H9 (cell line): Measurements from ENCODE around the gene PROKR2. TPM values are rescaled to one million over a fixed set of nuclear protein-coding genes. Genes with fewer than 3 reads are reported as not detected.

ENCODE experiments used
- DNase-seq: peaks from one replicate; pipeline ENCODE4 v3.0.0-alpha.2; 2017
- H2AFZ ChIP-seq: one replicate; pipeline ENCODE4 v1.6.1; 2013; ENCODE audit warnings: mild to moderate bottlenecking, low read length, control low read depth, moderate library complexity
- H2AK5ac ChIP-seq: 2 replicates; pipeline ENCODE4 v1.6.1; 2013; ENCODE audit warnings: low read length, control low read depth, mixed read lengths; ENCODE audit not compliant: insufficient read length
- H2BK120ac ChIP-seq: one replicate; pipeline ENCODE4 v1.6.1; 2013; ENCODE audit warnings: low read depth, mild to moderate bottlenecking, low read length, control low read depth, inconsistent platforms; ENCODE audit not compliant: poor library complexity, severe bottlenecking
- H2BK12ac ChIP-seq: 2 replicates; pipeline ENCODE4 v1.6.1; 2013; ENCODE audit warnings: low read length, control low read depth, mixed read lengths, low read depth; ENCODE audit not compliant: insufficient read length
- H2BK15ac ChIP-seq: 2 replicates; pipeline ENCODE4 v1.6.1; 2013; ENCODE audit warnings: low read depth, low read length, control low read depth
- H2BK20ac ChIP-seq: one replicate; pipeline ENCODE4 v1.6.1; 2013; ENCODE audit warnings: low read depth, mild to moderate bottlenecking, low read length, control low read depth, inconsistent platforms; ENCODE audit not compliant: poor library complexity, severe bottlenecking
- H2BK5ac ChIP-seq: 2 replicates; pipeline ENCODE4 v1.6.1; 2013; ENCODE audit warnings: low read length, control low read depth, mixed read lengths; ENCODE audit not compliant: insufficient read length
- H3K14ac ChIP-seq: 2 replicates; pipeline ENCODE4 v1.6.1; 2013; ENCODE audit warnings: low read length, control low read depth; ENCODE audit not compliant: insufficient read depth
- H3K18ac ChIP-seq: 2 replicates; pipeline ENCODE4 v1.6.1; 2013; ENCODE audit warnings: low read depth, mild to moderate bottlenecking, mixed read lengths, low read length, control low read depth; ENCODE audit not compliant: insufficient read length
- H3K23ac ChIP-seq: 2 replicates; pipeline ENCODE4 v1.6.1; 2013; ENCODE audit warnings: low read length, control low read depth, mixed read lengths, low read depth; ENCODE audit not compliant: insufficient read length
- H3K23me2 ChIP-seq: 2 replicates; pipeline ENCODE4 v1.6.1; 2013; ENCODE audit warnings: low read depth, mild to moderate bottlenecking, mixed read lengths, low read length, control low read depth; ENCODE audit not compliant: insufficient read length, poor library complexity, severe bottlenecking
- H3K27ac ChIP-seq: 2 replicates; pipeline ENCODE4 v1.5.1; 2013; ENCODE audit warnings: low read length, control low read depth, mixed read lengths, low read depth; ENCODE audit not compliant: insufficient read length
- H3K27me3 ChIP-seq: 2 replicates; pipeline ENCODE4 v1.6.1; 2013; ENCODE audit warnings: low read length, control low read depth, inconsistent platforms; ENCODE audit not compliant: insufficient read depth
- H3K4ac ChIP-seq: 2 replicates; pipeline ENCODE4 v1.6.1; 2013; ENCODE audit warnings: low read depth, mild to moderate bottlenecking, control low read depth, inconsistent platforms, low read length, moderate library complexity
- H3K4me1 ChIP-seq: 2 replicates; pipeline ENCODE4 v1.6.1; 2013; ENCODE audit warnings: low read length, control low read depth, inconsistent platforms; ENCODE audit not compliant: insufficient read depth
- H3K4me2 ChIP-seq: 2 replicates; pipeline ENCODE4 v1.6.1; 2013; ENCODE audit warnings: low read length, control low read depth, mixed read lengths; ENCODE audit not compliant: insufficient read length, insufficient read depth
- H3K56ac ChIP-seq: 2 replicates; pipeline ENCODE4 v1.6.1; 2013; ENCODE audit warnings: low read depth, mild to moderate bottlenecking, mixed read lengths, low read length, control low read depth; ENCODE audit not compliant: insufficient read length
- H3K79me1 ChIP-seq: 2 replicates; pipeline ENCODE4 v1.6.1; 2013; ENCODE audit warnings: low read depth, mild to moderate bottlenecking, moderate library complexity, low read length, control low read depth, inconsistent platforms; ENCODE audit not compliant: insufficient read depth, poor library complexity, severe bottlenecking
- H3K79me2 ChIP-seq: 2 replicates; pipeline ENCODE4 v1.6.1; 2013; ENCODE audit warnings: low read length, control low read depth, inconsistent platforms; ENCODE audit not compliant: insufficient read depth
- H3K9ac ChIP-seq: 2 replicates; pipeline ENCODE4 v1.6.1; 2013; ENCODE audit warnings: low read length, control low read depth, mixed read lengths; ENCODE audit not compliant: insufficient read length; ENCODE audit errors: extremely low read depth
- H3K9me3 ChIP-seq: one replicate; pipeline ENCODE4 v1.6.1; 2013; ENCODE audit warnings: low read depth, low read length, inconsistent platforms; ENCODE audit not compliant: control insufficient read depth
- H3T11ph ChIP-seq: one replicate; pipeline ENCODE4 v1.6.1; 2013; ENCODE audit warnings: mild to moderate bottlenecking, low read length, control low read depth, inconsistent platforms
- H4K20me1 ChIP-seq: one replicate; pipeline ENCODE4 v1.6.1; 2013; ENCODE audit not compliant: control insufficient read depth, insufficient read length, insufficient read depth
- H4K5ac ChIP-seq: 2 replicates; pipeline ENCODE4 v1.6.1; 2013; ENCODE audit warnings: low read depth, mild to moderate bottlenecking, mixed read lengths, low read length, control low read depth; ENCODE audit not compliant: insufficient read length
- H4K8ac ChIP-seq: replicated peaks from 2 replicates; pipeline ENCODE4 v1.6.1; 2013; ENCODE audit warnings: low read length, control low read depth, mixed read lengths, low read depth; ENCODE audit not compliant: insufficient read length
- H4K91ac ChIP-seq: 2 replicates; pipeline ENCODE4 v1.6.1; 2013; ENCODE audit warnings: low read depth, mild to moderate bottlenecking, moderate library complexity, mixed read lengths, low read length, control low read depth; ENCODE audit not compliant: insufficient read length
- H3K27ac Mint-ChIP-seq, 3 experiments: 2 replicates in 2 of 3; 3 replicates in 1 of 3; pipeline ENCODE4 v1.8.0; 2020 to 2021; ENCODE audit warnings: mixed read lengths in 3 of 3, mild to moderate bottlenecking in 1 of 3, moderate library complexity in 1 of 3
- H3K27me3 Mint-ChIP-seq: 2 replicates; pipeline ENCODE4 v1.8.0; 2021; ENCODE audit warnings: low read depth, mild to moderate bottlenecking, moderate library complexity, mixed read lengths
- H3K36me3 Mint-ChIP-seq, 3 experiments: 2 replicates in 2 of 3; 3 replicates in 1 of 3; pipeline ENCODE4 v1.8.0; 2020 to 2021; ENCODE audit warnings: low read depth in 3 of 3, mixed read lengths in 3 of 3; ENCODE audit not compliant: insufficient read depth in 1 of 3
- H3K4me1 Mint-ChIP-seq, 2 experiments: 2 replicates each; pipeline ENCODE4 v1.8.0; 2020; ENCODE audit warnings: mixed read lengths in 2 of 2
- H3K4me3 Mint-ChIP-seq, 2 experiments: 2 replicates in 1 of 2; 3 replicates in 1 of 2; pipeline ENCODE4 v1.8.0; 2020 to 2021; ENCODE audit warnings: mild to moderate bottlenecking in 2 of 2, mixed read lengths in 2 of 2, moderate library complexity in 1 of 2
- H3K9me3 Mint-ChIP-seq, 2 experiments: 2 replicates in 1 of 2; 3 replicates in 1 of 2; pipeline ENCODE4 v1.8.0; 2020; ENCODE audit warnings: mild to moderate bottlenecking in 2 of 2, mixed read lengths in 2 of 2, moderate library complexity in 1 of 2
- CTCF ChIP-seq: fragments of 200-600 bp; sonication (generic); conservative IDR thresholded peaks from 3 replicates; pipeline ENCODE4 v1.8.0; 2021; ENCODE audit warnings: antibody characterized with exemption, mild to moderate bottlenecking
- WGBS: extraction: QIAGEN DNeasy Blood & Tissue Kit; methylation state at CpG from one replicate; pipeline ENCODE4 v1.1.7; 2013; ENCODE audit warnings: missing lambda C conversion rate, low lambda C conversion rate, mixed read lengths; ENCODE audit not compliant: insufficient read length; ENCODE audit errors: extremely low coverage; 5-methylcytosine and 5-hydroxymethylcytosine counted together
- total RNA-seq: library from RNA; stranded (reverse); gene quantifications from 2 replicates; pipeline ENCODE4 v1.2.1, GENCODE V29; 2021

Gene PROKR2
- total RNA-seq, 1 experiment from 2014 or later = 0.46 TPM

DNA sequence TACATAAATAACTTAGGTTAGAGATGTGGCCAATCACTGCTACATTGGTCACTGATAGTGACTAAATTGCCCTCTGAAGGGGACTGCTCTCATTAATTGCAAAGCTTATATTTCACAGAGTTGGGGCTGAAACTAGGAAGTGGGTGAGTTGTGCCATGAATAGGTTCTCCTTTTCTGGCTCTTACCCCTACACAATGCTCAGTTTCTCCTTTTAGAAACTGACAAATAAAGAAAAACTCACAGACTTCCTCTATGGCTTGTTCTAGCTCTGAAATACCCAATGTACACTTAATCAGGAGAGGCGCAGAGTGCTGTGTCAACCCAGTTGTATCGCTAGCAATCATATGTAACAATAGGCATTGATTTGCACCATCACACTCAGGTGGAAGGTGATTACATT, 41.2 kb upstream of the PROKR2 start:
- Histone ChIP-seq H3K23me2 (no peaks in the 10 kb centered on the region), H3T11ph (no peak overlapping the region), H3K4me1 (no peaks in the 10 kb centered on the region), H4K5ac (no peak overlapping the region), H3K4ac (no peak overlapping the region), H3K9ac (no peak overlapping the region), H3K9me3 (no peaks in the 10 kb centered on the region), H2AK5ac (no peak overlapping the region), H3K14ac (no peak overlapping the region), H2BK15ac (no peak overlapping the region), H4K91ac (no peak overlapping the region), H3K23ac (no peak overlapping the region), H2AFZ (no peak overlapping the region), H4K20me1 (no peaks in the 10 kb centered on the region), H2BK12ac (no peak overlapping the region), H4K8ac (no peak overlapping the region), H2BK120ac (no peak overlapping the region), H3K27ac (no peak overlapping the region), H3K4me2 (no peak overlapping the region), H2BK20ac (no peak overlapping the region), H3K27me3 (0 out of 2 replicates have a peak, but pooled peaks cover 2% of the 10 kb centered on the region), H3K79me1 (no peaks in the 10 kb centered on the region), H3K18ac (no peak overlapping the region), H3K79me2 (no peaks in the 10 kb centered on the region), H2BK5ac (no peak overlapping the region), H3K56ac (no peak overlapping the region)
- H3K36me3 Mint-ChIP-seq = 0 out of 7 replicates have a peak, but pooled peaks cover 0 to 7% (median 2%) of the 10 kb centered on the region in 3 experiments
- DNase-seq = no peak
- no peaks in the 10 kb centered on the region for H3K4me1 Mint-ChIP-seq
- TF ChIP-seq CTCF = no peak
- peaks cover 11 to 15% of the 10 kb centered on the region in 2 experiments; a peak in 3 of 5 replicates for H3K9me3 Mint-ChIP-seq
- H3K27me3 Mint-ChIP-seq = no peaks in the 10 kb centered on the region
- no peak overlapping the region for H3K27ac Mint-ChIP-seq
- no peak overlapping the region for H3K4me3 Mint-ChIP-seq
- no CpG with 5 or more reads among the region's 2 CpGs for WGBS
